Astrocyte of the spinal cord (primary cell): Measurements from ENCODE around the gene FNDC3B.

ENCODE experiments used
- DNase-seq: peaks from one replicate; pipeline ENCODE4 v3.0.0; 2011; ENCODE audit warnings: low read depth, low spot score
- H3K4me3 ChIP-seq: 2 replicates; pipeline ENCODE4 v1.5.1; 2011; ENCODE audit warnings: low read depth, mild to moderate bottlenecking, low read length, moderate library complexity
- CTCF ChIP-seq: IDR thresholded peaks from 2 replicates; pipeline ENCODE4 v1.5.1; 2012; ENCODE audit warnings: low read depth, mild to moderate bottlenecking, low read length, inconsistent platforms
- in situ Hi-C: cut with HindIII; loops from 2 replicates; pipeline ENCODE4 v1.10.0; 2017; ENCODE audit warnings: low sequenced_read_pairs

FNDC3B gene

GRCh38 chr3:172020763-172021162 is 18.6 kb upstream of the FNDC3B start:
- H3K4me3 ChIP-seq: no peak overlapping the region
- TF ChIP-seq CTCF: no peak
- in situ Hi-C loops: no loop called here
- DNase-seq: no peak

- in situ Hi-C loops: no loop called here
These were observed 18.2 kb upstream of the FNDC3B start for GRCh38 chr3:172021164-172021563.

GRCh38 chr3:172021859-172022258 is 17.5 kb upstream of the FNDC3B start:
- TF ChIP-seq CTCF: no peak
- no peak overlapping the region for H3K4me3 ChIP-seq
- in situ Hi-C loops: no loop called here
- DNase-seq: no peak

More at GRCh38 chr3:172021164-172021563, 18.2 kb upstream of the FNDC3B start:
- TF ChIP-seq CTCF: no peak
- no peak for DNase-seq
- H3K4me3 ChIP-seq: no peak overlapping the region

GRCh38 chr3:172023915-172024314 is 15.5 kb upstream of the FNDC3B start:
- DNase-seq: no peak
- TF ChIP-seq CTCF: no peak
- in situ Hi-C loops: no loop called here
- H3K4me3 ChIP-seq: no peak overlapping the region

- no peak overlapping the region for H3K4me3 ChIP-seq
- in situ Hi-C loops: no loop called here
- no peak for TF ChIP-seq CTCF
- DNase-seq: no peak
These were observed 14.7 kb upstream of the FNDC3B start for GRCh38 chr3:172024679-172025078.

GRCh38 chr3:172029425-172030098 is 9.8 kb upstream of the FNDC3B start:
- in situ Hi-C loops: no loop called here
- H3K4me3 ChIP-seq: no peak overlapping the region
- DNase-seq: no peak

More at GRCh38 chr3:172029425-172030098, 9.8 kb upstream of the FNDC3B start:
- no peak for TF ChIP-seq CTCF
